Cerebellar cortex (tissue), 1 donor: Measurements from ENCODE around the gene N4BP2L2.
A peak's percentile ranks its signal among the peaks of the same experiment; 100 is the strongest.

Experiments
- DNase-seq: peaks from one replicate; pipeline ENCODE4 v3.0.0-alpha.2; 2015; ENCODE audit warnings: low spot score

The N4BP2L2 gene

GRCh38 chr13:32530841-32531253, 7.7 kb downstream of the N4BP2L2 start:
- peak; percentile 26 for DNase-seq

- DNase-seq: no peak
These were observed 10.2 kb downstream of the N4BP2L2 start for GRCh38 chr13:32528358-32528757.

- peak; percentile 52 for DNase-seq
These were observed 11.4 kb downstream of the N4BP2L2 start for GRCh38 chr13:32527151-32527550.

GRCh38 chr13:32525766-32526165, 12.8 kb downstream of the N4BP2L2 start:
- no peak for DNase-seq

GRCh38 chr13:32515246-32515645, 23.3 kb downstream of the N4BP2L2 start:
- DNase-seq: no peak

- DNase-seq: no peak
These were observed 27.1 kb downstream of the N4BP2L2 start for GRCh38 chr13:32511482-32511881.

- no peak for DNase-seq
These were observed 33.7 kb downstream of the N4BP2L2 start for GRCh38 chr13:32504876-32505275.

GRCh38 chr13:32504263-32504662, 34.3 kb downstream of the N4BP2L2 start:
- no peak for DNase-seq

- DNase-seq: no peak
These were observed 34.9 kb downstream of the N4BP2L2 start for GRCh38 chr13:32503727-32504126.

GRCh38 chr13:32501064-32501463, 37.5 kb downstream of the N4BP2L2 start:
- DNase-seq: no peak

- no peak for DNase-seq
These were observed 38.9 kb downstream of the N4BP2L2 start for GRCh38 chr13:32499538-32500210.

GRCh38 chr13:32497589-32497988, 41.0 kb downstream of the N4BP2L2 start:
- no peak for DNase-seq

GRCh38 chr13:32496599-32497160, 41.9 kb downstream of the N4BP2L2 start:
- DNase-seq: no peak

- no peak for DNase-seq
These were observed 42.8 kb downstream of the N4BP2L2 start for GRCh38 chr13:32495841-32496240.

- peak; percentile 17 for DNase-seq
These were observed 43.2 kb downstream of the N4BP2L2 start for GRCh38 chr13:32495429-32495828.

- DNase-seq: no peak
These were observed 47.6 kb downstream of the N4BP2L2 start for GRCh38 chr13:32491028-32491427.

- no peak for DNase-seq
These were observed 61.7 kb downstream of the N4BP2L2 start for GRCh38 chr13:32476892-32477291.

- DNase-seq: no peak
These were observed 62.4 kb downstream of the N4BP2L2 start for GRCh38 chr13:32476021-32476731.

GRCh38 chr13:32474999-32475792, 63.4 kb downstream of the N4BP2L2 start:
- DNase-seq: no peak

- no peak for DNase-seq
These were observed 64.9 kb downstream of the N4BP2L2 start for GRCh38 chr13:32473650-32474049.

GRCh38 chr13:32472194-32472621, 66.4 kb downstream of the N4BP2L2 start:
- DNase-seq: no peak

GRCh38 chr13:32471187-32471922, 67.2 kb downstream of the N4BP2L2 start:
- DNase-seq: no peak
